Liver (tissue), 9 donors: ENCODE measurements around the gene IFT25. TPM values are rescaled to one million over a fixed set of nuclear protein-coding genes. Genes with fewer than 3 reads are reported as not detected.

Experiments
- DNase-seq: peaks from one replicate; pipeline ENCODE4 v3.0.0-alpha.2; 2017; ENCODE audit warnings: low spot score
- H3K27ac ChIP-seq, 2 donors: one replicate each; pipeline ENCODE4 v1.7.0; 2013; ENCODE audit warnings: inconsistent platforms in 2 of 2, low read length in 2 of 2, control low read depth in 1 of 2, low read depth in 1 of 2, mild to moderate bottlenecking in 1 of 2
- H3K27me3 ChIP-seq, 4 donors: one replicate each; pipeline versions ENCODE4 v1.6.1 to v1.7.0; 2013; ENCODE audit warnings: low read length in 3 of 4, inconsistent platforms in 1 of 4, mild to moderate bottlenecking in 1 of 4, moderate library complexity in 1 of 4; ENCODE audit not compliant: control insufficient read depth in 4 of 4, insufficient read depth in 4 of 4
- H3K36me3 ChIP-seq, 4 donors: one replicate each; pipeline versions ENCODE4 v1.6.1 to v1.7.0; 2013; ENCODE audit warnings: low read length in 3 of 4, mild to moderate bottlenecking in 3 of 4, low read depth in 1 of 4, moderate library complexity in 1 of 4; ENCODE audit not compliant: control insufficient read depth in 4 of 4, insufficient read depth in 3 of 4
- H3K4me1 ChIP-seq, 4 donors: one replicate each; pipeline versions ENCODE4 v1.6.1 to v1.7.0; 2013; ENCODE audit warnings: low read length in 3 of 4, mild to moderate bottlenecking in 3 of 4, moderate library complexity in 1 of 4; ENCODE audit not compliant: control insufficient read depth in 4 of 4, insufficient read depth in 4 of 4
- H3K4me3 ChIP-seq, 3 donors: one replicate each; pipeline versions ENCODE4 v1.6.1 to v1.7.0; 2013; ENCODE audit warnings: low read length in 3 of 3, control low read depth in 1 of 3, low read depth in 1 of 3, mild to moderate bottlenecking in 1 of 3
- H3K9ac ChIP-seq, 2 donors: one replicate each; pipeline ENCODE4 v1.7.0; 2013; ENCODE audit warnings: low read length in 2 of 2, mild to moderate bottlenecking in 2 of 2, moderate library complexity in 2 of 2, control low read depth in 1 of 2, low read depth in 1 of 2
- H3K9me3 ChIP-seq, 4 donors: one replicate each; pipeline versions ENCODE4 v1.6.1 to v1.7.0; 2013; ENCODE audit warnings: low read length in 3 of 4; ENCODE audit not compliant: control insufficient read depth in 4 of 4
- EGR1 ChIP-seq, 2 donors: IDR thresholded peaks; 2 replicates each; pipeline ENCODE4 v1.6.1; 2016 to 2018; ENCODE audit warnings: antibody characterized with exemption in 2 of 2, low read depth in 2 of 2
- FOXA1 ChIP-seq: IDR thresholded peaks from 2 replicates; pipeline ENCODE4 v1.6.1; 2016; ENCODE audit warnings: antibody characterized with exemption
- FOXA2 ChIP-seq: IDR thresholded peaks from 2 replicates; pipeline ENCODE4 v1.6.1; 2016; ENCODE audit warnings: antibody characterized with exemption
- GABPA ChIP-seq, 2 donors: IDR thresholded peaks in 1 of 2; conservative IDR thresholded peaks in 1 of 2; 2 replicates each; pipeline ENCODE4 v1.6.1; 2016; ENCODE audit warnings: antibody characterized with exemption in 2 of 2, mild to moderate bottlenecking in 1 of 2, moderate library complexity in 1 of 2
- HNF4A ChIP-seq, 2 donors: conservative IDR thresholded peaks; 2 replicates each; pipeline ENCODE4 v1.6.1; 2016; ENCODE audit warnings: antibody characterized with exemption in 2 of 2, mild to moderate bottlenecking in 2 of 2
- HNF4G ChIP-seq: IDR thresholded peaks from 2 replicates; pipeline ENCODE4 v1.6.1; 2016; ENCODE audit warnings: antibody characterized with exemption
- JUND ChIP-seq, 2 donors: IDR thresholded peaks; 2 replicates each; pipeline ENCODE4 v1.6.1; 2016; ENCODE audit warnings: antibody characterized with exemption in 2 of 2
- NR2F2 ChIP-seq: IDR thresholded peaks from 2 replicates; pipeline ENCODE4 v1.6.1; 2016; ENCODE audit warnings: antibody characterized with exemption
- RAD21 ChIP-seq, 2 donors: IDR thresholded peaks; 2 replicates each; pipeline ENCODE4 v1.6.1; 2016; ENCODE audit warnings: antibody characterized with exemption in 2 of 2, mild to moderate bottlenecking in 2 of 2
- RXRA ChIP-seq, 2 donors: IDR thresholded peaks; 2 replicates each; pipeline ENCODE4 v1.6.1; 2017 to 2018; ENCODE audit warnings: antibody characterized with exemption in 2 of 2, mild to moderate bottlenecking in 1 of 2
- SP1 ChIP-seq: IDR thresholded peaks from 2 replicates; pipeline ENCODE4 v1.6.1; 2018; ENCODE audit warnings: antibody characterized with exemption, mild to moderate bottlenecking
- TAF1 ChIP-seq: conservative IDR thresholded peaks from 2 replicates; pipeline ENCODE4 v1.6.1; 2016; ENCODE audit warnings: antibody characterized with exemption, mild to moderate bottlenecking
- YY1 ChIP-seq: IDR thresholded peaks from 2 replicates; pipeline ENCODE4 v1.6.1; 2016; ENCODE audit warnings: antibody characterized with exemption, mild to moderate bottlenecking
- WGBS: extraction: QIAGEN DNeasy Blood & Tissue Kit; methylation state at CpG from one replicate; pipeline ENCODE4 v1.1.7; 2013; 5-methylcytosine and 5-hydroxymethylcytosine counted together
- polyA plus RNA-seq, 2 donors: library from polyadenylated mRNA; stranded (reverse) in 1 of 2; unstranded in 1 of 2; fragments of 200-250 nt in 1 of 2; fragments of >200 nt in 1 of 2; fragmentation: Nextera tagmentation in 1 of 2; extraction: Ambion mirVana in 1 of 2; gene quantifications; one replicate each; pipeline versions ENCODE4 v1.2.1 to v1.2.3, GENCODE V29; 2013 to 2015
- total RNA-seq, 2 donors: library from RNA; depleted of rRNA; stranded (reverse); fragments of >200 nt; gene quantifications; one replicate each; pipeline ENCODE4 v1.2.3, GENCODE V29; 2014
- TF ChIP-seq, protein P1 (sequence below): IDR thresholded peaks from 2 replicates; pipeline ENCODE4 v1.6.1; 2016; ENCODE audit warnings: antibody characterized with exemption
- TF ChIP-seq, protein P2 (sequence below): IDR thresholded peaks from 2 replicates; pipeline ENCODE4 v1.6.1; 2016; ENCODE audit warnings: antibody characterized with exemption, mild to moderate bottlenecking
- TF ChIP-seq, protein P3 (sequence below): IDR thresholded peaks from 2 replicates; pipeline ENCODE4 v1.6.1; 2016; ENCODE audit warnings: antibody characterized with exemption
- TF ChIP-seq, protein P4 (sequence below): fragments of 150-350 bp; IDR thresholded peaks from 2 replicates; pipeline ENCODE4 v1.5.1; 2017; ENCODE audit warnings: improper control_type of control experiment, low read depth, low read length; ENCODE audit not compliant: missing input control
- TF ChIP-seq, protein P5 (sequence below): IDR thresholded peaks from 2 replicates; pipeline ENCODE4 v1.6.1; 2016; ENCODE audit warnings: antibody characterized with exemption
- donor health status: healthy.
- donor health status: healthy.
- donor health status: healthy.
- donor health status: healthy.
- donor health status: healthy.

The IFT25 gene
- total and polyA plus RNA-seq, 4 donors, result 8.6 to 37.4 (median 15.6) TPM

DNA sequence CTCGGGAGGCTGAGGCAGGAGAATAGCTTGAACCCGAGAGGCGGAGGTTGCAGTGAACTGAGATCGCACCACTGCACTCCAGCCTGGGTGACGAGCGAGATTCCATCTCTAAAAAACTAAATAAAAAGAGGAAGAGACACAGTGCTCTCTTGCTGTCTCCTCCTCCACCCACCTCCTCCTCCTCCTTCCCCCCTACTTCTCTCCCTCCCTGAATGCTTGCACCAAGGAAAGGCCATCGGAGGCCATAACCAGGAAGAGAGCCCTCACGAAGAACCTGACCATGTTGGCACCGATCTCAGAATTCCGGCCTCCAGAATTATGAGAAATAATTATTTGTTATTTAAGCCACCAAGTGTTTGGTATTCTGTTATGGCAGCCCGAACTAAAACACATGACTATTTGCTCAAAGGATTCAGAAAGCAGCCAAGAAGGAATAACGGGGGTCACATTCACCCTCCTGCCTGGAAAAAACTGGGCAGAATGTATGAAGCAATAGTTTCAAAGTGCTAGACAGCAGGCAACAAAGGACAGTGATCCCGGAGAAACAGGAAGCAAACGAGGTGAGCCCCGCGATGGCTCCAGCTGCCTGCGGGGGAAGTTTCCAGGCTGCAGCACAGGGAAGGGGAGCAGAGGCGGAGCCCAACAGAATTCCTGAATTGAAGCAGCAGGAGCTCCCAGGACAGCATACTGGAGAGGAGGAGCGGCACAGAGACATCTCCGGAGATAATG, 36.7 kb upstream of the IFT25 start:
- Histone ChIP-seq H3K4me3 (peak overlapping the region; percentile 44 to 73 (median 59)), H3K27me3 (no peaks in the 10 kb centered on the region), H3K27ac (peak overlapping the region; percentile 91), H3K9me3 (no peaks in the 10 kb centered on the region), H3K36me3 (no peaks in the 10 kb centered on the region), H3K9ac (peak overlapping the region; percentile 18 to 68), H3K4me1 (peaks cover 4 to 23% (median 8%) of the 10 kb centered on the region in 4 donors)
- peak; percentile 45 for DNase-seq
- TF ChIP-seq HNF4G (no peak), JUND (IDR thresholded peaks at IDR 0.05) (peak in 1 of 2 donors; percentile 14), RXRA (IDR thresholded peaks at IDR 0.05) (peak; percentile 87 to 93), NR2F2 (no peak), HNF4A (conservative IDR thresholded peaks at IDR 0.05) (peak; percentile 67 to 77), EGR1 (IDR thresholded peaks at IDR 0.05; ENCODE audit: low read depth in 2 of 2) (peak; percentile 21 to 71), TAF1 (no peak), YY1 (peak; percentile 89), GABPA (IDR thresholded peaks at IDR 0.05 in 1 of 2, conservative IDR thresholded peaks at IDR 0.05 in 1 of 2) (peak; percentile 59 to 64), FOXA1 (no peak), FOXA2 (no peak), RAD21 (IDR thresholded peaks at IDR 0.05) (peak in 1 of 2 donors; percentile 42), SP1 (peak; percentile 67)
- TF ChIP-seq, protein P1, sequence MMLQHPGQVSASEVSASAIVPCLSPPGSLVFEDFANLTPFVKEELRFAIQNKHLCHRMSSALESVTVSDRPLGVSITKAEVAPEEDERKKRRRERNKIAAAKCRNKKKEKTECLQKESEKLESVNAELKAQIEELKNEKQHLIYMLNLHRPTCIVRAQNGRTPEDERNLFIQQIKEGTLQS, result peak; percentile 37
- TF ChIP-seq, protein P2, sequence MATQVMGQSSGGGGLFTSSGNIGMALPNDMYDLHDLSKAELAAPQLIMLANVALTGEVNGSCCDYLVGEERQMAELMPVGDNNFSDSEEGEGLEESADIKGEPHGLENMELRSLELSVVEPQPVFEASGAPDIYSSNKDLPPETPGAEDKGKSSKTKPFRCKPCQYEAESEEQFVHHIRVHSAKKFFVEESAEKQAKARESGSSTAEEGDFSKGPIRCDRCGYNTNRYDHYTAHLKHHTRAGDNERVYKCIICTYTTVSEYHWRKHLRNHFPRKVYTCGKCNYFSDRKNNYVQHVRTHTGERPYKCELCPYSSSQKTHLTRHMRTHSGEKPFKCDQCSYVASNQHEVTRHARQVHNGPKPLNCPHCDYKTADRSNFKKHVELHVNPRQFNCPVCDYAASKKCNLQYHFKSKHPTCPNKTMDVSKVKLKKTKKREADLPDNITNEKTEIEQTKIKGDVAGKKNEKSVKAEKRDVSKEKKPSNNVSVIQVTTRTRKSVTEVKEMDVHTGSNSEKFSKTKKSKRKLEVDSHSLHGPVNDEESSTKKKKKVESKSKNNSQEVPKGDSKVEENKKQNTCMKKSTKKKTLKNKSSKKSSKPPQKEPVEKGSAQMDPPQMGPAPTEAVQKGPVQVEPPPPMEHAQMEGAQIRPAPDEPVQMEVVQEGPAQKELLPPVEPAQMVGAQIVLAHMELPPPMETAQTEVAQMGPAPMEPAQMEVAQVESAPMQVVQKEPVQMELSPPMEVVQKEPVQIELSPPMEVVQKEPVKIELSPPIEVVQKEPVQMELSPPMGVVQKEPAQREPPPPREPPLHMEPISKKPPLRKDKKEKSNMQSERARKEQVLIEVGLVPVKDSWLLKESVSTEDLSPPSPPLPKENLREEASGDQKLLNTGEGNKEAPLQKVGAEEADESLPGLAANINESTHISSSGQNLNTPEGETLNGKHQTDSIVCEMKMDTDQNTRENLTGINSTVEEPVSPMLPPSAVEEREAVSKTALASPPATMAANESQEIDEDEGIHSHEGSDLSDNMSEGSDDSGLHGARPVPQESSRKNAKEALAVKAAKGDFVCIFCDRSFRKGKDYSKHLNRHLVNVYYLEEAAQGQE, result peak; percentile 80
- TF ChIP-seq, protein P3, sequence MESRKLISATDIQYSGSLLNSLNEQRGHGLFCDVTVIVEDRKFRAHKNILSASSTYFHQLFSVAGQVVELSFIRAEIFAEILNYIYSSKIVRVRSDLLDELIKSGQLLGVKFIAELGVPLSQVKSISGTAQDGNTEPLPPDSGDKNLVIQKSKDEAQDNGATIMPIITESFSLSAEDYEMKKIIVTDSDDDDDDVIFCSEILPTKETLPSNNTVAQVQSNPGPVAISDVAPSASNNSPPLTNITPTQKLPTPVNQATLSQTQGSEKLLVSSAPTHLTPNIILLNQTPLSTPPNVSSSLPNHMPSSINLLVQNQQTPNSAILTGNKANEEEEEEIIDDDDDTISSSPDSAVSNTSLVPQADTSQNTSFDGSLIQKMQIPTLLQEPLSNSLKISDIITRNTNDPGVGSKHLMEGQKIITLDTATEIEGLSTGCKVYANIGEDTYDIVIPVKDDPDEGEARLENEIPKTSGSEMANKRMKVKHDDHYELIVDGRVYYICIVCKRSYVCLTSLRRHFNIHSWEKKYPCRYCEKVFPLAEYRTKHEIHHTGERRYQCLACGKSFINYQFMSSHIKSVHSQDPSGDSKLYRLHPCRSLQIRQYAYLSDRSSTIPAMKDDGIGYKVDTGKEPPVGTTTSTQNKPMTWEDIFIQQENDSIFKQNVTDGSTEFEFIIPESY, result peak; percentile 48
- TF ChIP-seq, protein P4, sequence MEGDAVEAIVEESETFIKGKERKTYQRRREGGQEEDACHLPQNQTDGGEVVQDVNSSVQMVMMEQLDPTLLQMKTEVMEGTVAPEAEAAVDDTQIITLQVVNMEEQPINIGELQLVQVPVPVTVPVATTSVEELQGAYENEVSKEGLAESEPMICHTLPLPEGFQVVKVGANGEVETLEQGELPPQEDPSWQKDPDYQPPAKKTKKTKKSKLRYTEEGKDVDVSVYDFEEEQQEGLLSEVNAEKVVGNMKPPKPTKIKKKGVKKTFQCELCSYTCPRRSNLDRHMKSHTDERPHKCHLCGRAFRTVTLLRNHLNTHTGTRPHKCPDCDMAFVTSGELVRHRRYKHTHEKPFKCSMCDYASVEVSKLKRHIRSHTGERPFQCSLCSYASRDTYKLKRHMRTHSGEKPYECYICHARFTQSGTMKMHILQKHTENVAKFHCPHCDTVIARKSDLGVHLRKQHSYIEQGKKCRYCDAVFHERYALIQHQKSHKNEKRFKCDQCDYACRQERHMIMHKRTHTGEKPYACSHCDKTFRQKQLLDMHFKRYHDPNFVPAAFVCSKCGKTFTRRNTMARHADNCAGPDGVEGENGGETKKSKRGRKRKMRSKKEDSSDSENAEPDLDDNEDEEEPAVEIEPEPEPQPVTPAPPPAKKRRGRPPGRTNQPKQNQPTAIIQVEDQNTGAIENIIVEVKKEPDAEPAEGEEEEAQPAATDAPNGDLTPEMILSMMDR, result no peak
- TF ChIP-seq, protein P5, sequence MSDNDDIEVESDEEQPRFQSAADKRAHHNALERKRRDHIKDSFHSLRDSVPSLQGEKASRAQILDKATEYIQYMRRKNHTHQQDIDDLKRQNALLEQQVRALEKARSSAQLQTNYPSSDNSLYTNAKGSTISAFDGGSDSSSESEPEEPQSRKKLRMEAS, result peak; percentile 72
- 32% methylated on average over 20 of the region's 20 CpGs for WGBS
